ENCODE results near the gene RUNDC3A.

The RUNDC3A gene

DNA sequence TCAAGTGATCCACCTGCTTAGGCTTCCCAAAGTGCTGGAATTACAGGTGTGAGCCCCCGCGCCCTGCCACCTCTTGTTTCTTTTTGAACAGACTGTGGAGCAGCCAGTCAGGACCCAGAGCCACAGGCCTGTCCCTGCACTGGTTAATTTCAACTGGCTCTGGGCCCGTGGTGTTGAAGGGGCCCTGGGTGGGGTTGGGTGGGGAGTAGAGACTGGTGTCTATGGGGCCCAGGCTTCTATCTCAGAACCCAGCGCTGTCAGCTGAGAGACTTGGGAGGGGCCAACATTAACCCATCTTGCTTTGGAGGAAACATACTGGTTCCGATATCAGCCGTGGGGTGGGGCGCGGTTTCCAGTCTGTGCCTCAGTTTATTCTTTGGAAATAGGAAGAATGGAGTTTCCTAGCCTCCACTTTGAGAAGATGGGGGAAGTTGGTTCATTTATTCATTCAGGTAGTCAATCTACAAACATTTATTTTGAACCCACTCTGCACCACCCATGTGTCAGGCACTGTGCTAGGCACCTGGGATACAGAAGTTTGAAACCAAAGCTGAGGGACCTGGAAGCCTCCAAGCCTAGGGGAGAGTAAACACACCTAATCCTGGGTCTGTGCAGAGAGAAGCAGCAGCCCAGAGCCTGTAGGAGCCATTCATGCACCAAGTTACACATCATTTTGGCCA, 24.9 kb upstream of the RUNDC3A start:
- no peak for DNase-seq (ENCODE audit: low spot score)

- no peak for DNase-seq (ENCODE audit: low spot score)
Observed at GRCh38 chr17:44284024-44284400, 24.4 kb upstream of the RUNDC3A start.

- DNase-seq (ENCODE audit: low spot score), result no peak
Observed at GRCh38 chr17:44287651-44288050, 20.8 kb upstream of the RUNDC3A start.

- DNase-seq (ENCODE audit: low spot score), result no peak
Observed at GRCh38 chr17:44293509-44294226, 14.7 kb upstream of the RUNDC3A start.

GRCh38 chr17:44297975-44298374, 10.4 kb upstream of the RUNDC3A start:
- DNase-seq (ENCODE audit: low spot score), result no peak

GRCh38 chr17:44304651-44305050, 3.8 kb upstream of the RUNDC3A start:
- no peak for DNase-seq (ENCODE audit: low spot score)

DNA sequence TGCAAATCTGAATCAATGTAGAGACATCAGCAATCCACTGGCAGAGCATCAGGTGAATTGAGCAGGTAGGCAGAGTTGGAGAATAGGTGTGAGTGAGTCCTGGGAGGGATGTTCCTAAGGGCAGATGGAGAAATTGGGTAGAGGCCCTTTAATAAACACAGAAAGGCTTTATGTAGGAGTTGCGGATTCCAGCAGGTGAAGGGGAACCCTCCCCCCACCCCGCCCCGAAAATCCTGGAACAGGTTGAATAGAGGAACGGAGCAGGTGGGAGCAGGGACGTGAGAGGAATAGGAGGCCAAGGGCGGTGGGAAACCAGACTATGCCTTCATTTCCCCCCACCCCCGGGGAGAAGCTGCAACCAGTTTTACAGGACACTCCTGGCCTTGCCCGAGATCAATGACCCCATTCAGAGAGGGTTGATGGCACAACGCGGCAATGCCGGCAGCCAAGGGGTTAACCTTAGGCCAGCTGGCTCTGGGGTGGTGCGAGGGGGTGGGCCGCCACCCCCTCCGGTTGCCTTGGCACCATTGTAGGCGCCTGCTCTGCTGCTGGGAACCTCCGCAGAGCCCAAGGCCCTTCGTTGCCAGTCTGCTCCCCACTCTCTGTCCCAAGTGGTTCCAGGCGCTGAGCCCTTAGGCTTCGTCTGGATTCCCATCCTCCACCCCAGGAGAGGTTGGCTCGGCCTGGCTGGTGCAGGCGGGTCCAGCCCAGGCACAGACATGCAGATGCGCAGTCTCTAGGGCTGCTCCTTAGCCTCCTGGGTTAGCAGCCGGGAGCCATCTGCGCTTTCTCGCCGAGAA, 814 bp upstream of the RUNDC3A start:
- peak; percentile 86 for DNase-seq (ENCODE audit: low spot score)

- DNase-seq (ENCODE audit: low spot score), result peak; percentile 50
Observed at GRCh38 chr17:44308865-44309264, 464 bp downstream of the RUNDC3A start.

- DNase-seq (ENCODE audit: low spot score), result no peak
Observed at GRCh38 chr17:44309472-44309871, 1.1 kb downstream of the RUNDC3A start.

- DNase-seq (ENCODE audit: low spot score), result no peak
Observed at GRCh38 chr17:44310188-44310587, 1.8 kb downstream of the RUNDC3A start.

GRCh38 chr17:44310609-44311376, 2.4 kb downstream of the RUNDC3A start:
- DNase-seq (ENCODE audit: low spot score), result no peak

- no peak for DNase-seq (ENCODE audit: low spot score)
Observed at GRCh38 chr17:44311562-44312181, 3.3 kb downstream of the RUNDC3A start.

DNA sequence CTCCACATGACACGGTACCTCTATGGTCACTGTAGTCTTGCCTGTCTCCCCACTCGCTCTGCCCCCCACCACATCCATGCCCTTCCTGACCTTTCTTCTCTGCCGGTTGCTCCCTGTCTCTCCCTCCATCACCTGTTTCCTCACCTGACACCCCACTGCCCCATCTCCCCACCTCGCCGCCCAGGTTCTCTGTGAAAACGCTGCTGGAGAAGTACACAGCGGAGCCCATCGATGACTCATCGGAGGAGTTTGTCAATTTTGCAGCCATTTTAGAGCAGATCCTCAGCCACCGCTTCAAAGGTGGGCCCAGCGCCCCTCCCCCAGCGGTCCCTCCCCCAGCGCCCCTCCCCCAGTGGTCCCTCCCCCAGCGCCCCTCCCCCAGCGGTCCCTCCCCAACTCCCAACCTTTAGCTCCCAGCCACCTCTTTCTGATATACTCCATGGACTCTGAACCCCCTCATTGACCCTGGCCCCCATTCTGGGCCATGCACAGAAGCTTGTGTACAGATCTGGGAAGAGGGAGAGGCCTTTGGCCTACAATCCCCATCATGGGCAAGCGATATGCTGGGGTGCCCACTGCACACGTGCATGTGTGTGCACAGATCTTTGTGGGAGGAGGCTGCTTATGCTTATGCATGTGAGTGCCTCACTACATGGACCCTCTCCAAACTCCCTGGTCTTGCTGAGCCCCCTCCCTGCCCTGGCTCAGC, 4.1 kb downstream of the RUNDC3A start:
- no peak for DNase-seq (ENCODE audit: low spot score)

GRCh38 chr17:44314031-44314430, 5.6 kb downstream of the RUNDC3A start:
- no peak for DNase-seq (ENCODE audit: low spot score)

DNA sequence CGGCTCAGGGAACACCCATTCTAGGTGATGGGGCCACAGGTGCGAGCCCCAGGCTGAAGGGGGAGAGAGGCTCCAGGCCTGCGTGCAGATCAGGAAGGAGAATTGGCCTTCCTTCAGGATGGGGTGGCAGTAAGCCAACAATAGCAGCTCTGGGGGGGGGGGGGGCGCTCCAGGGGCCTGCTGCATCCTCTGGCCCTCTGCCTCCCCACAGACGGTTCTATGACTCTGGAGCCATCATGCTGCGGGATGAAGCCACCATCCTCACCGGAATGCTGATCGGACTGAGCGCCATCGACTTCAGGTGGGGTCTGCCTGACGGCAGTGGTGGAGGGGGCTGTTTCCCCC, 6.1 kb downstream of the RUNDC3A start:
- DNase-seq (ENCODE audit: low spot score), result no peak

DNA sequence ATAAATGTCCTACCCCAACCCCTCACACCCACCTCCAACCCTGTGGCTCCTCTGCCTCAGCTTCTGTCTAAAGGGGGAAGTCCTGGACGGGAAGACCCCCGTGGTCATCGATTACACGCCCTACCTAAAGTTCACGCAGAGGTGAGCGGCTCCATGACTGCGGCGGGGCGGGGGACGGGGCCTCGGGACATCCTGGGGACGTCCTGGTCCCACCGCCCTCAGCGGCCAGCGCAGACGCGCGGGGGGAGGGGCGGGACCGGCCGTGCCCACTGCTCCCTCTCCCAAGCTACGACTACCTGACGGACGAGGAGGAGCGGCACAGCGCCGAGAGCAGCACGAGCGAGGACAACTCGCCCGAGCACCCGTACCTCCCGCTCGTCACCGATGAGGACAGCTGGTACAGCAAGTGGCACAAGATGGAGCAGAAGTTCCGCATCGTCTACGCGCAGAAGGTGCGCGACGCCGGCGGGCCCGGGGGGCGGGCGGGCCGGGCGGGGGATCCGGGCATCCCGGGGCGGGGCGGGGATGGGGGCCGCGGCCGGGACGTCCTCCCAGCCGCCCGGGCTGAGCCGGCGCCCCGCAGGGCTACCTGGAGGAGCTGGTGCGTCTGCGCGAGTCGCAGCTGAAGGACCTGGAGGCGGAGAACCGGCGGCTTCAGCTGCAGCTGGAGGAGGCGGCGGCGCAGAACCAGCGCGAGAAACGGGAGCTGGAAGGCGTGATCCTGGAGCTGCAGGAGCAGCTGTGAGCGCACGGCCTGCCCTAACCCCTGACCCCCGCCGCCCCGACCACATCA, 6.7 kb downstream of the RUNDC3A start:
- peak; percentile 45 for DNase-seq (ENCODE audit: low spot score)

- no peak for DNase-seq (ENCODE audit: low spot score)
Observed at GRCh38 chr17:44315760-44316731, 7.6 kb downstream of the RUNDC3A start.

- DNase-seq (ENCODE audit: low spot score), result no peak
Observed at GRCh38 chr17:44317545-44317944, 9.1 kb downstream of the RUNDC3A start.

Data from putamen (tissue), 1 donor.